Left forelimb (tissue), 1 donor: Measurements from ENCODE around the gene CD300LF.

Experiments
- DNase-seq: peaks from one replicate; pipeline ENCODE4 v3.0.0-alpha.2; 2018; ENCODE audit warnings: low spot score

Gene CD300LF

GRCh38 chr17:74745548-74746177 is 32.9 kb upstream of the CD300LF start:
- no peak for DNase-seq

DNA sequence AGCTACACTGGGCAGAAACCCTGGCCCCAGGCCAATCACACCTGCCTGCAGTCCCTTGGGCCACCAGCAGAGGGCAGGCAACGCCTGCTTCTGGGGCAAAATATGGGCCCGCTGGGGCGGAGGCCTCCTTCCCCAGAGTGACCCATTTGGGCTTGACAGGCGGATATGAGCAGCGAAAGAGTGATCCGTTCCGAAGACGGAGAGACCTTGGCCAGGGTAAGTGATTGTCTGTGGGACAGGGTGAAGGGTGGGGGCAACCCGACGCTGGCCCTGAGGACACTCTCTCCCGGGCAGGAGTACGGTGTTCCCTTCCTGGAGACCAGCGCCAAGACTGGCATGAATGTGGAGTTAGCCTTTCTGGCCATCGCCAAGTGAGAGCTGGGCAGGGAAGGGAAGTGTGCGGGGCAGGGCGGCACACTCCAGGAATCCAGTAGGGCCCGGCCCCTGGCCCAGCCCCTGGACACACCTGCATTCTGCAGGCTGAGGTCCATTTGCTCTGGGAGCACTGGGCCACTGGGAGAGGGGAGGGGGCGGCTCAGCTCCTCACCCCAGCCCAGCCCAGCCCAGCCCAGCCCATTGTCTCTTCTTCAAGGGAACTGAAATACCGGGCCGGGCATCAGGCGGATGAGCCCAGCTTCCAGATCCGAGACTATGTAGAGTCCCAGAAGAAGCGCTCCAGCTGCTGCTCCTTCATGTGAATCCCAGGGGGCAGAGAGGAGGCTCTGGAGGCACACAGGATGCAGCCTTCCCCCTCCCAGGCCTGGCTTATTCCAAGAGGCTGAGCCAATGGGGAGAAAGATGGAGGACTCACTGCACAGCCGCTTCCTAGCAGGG is 32.2 kb upstream of the CD300LF start:
- no peak for DNase-seq

GRCh38 chr17:74744349-74744713 is 31.6 kb upstream of the CD300LF start:
- no peak for DNase-seq

DNA sequence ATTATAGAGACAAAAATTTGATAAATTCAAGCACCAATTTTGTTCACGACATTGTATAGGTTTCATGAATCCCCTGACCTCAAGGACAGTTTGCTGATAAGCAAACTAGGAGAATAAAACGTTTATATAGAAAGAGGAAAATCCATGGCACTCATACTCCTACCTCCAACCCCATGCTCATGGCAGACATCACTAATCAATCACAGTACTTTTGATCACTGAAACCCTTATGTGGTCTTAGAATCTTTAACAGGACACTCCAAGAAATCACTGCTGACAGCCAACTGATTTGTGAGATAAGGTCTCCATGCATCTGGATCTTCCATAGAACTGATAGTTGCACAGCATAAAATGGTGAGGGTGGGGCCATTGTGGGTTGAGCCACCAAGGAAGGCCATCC is 31.0 kb upstream of the CD300LF start:
- no peak for DNase-seq

GRCh38 chr17:74742978-74743545 is 30.3 kb upstream of the CD300LF start:
- no peak for DNase-seq

- no peak for DNase-seq
Measured at GRCh38 chr17:74742153-74742515, 29.4 kb upstream of the CD300LF start.

DNA sequence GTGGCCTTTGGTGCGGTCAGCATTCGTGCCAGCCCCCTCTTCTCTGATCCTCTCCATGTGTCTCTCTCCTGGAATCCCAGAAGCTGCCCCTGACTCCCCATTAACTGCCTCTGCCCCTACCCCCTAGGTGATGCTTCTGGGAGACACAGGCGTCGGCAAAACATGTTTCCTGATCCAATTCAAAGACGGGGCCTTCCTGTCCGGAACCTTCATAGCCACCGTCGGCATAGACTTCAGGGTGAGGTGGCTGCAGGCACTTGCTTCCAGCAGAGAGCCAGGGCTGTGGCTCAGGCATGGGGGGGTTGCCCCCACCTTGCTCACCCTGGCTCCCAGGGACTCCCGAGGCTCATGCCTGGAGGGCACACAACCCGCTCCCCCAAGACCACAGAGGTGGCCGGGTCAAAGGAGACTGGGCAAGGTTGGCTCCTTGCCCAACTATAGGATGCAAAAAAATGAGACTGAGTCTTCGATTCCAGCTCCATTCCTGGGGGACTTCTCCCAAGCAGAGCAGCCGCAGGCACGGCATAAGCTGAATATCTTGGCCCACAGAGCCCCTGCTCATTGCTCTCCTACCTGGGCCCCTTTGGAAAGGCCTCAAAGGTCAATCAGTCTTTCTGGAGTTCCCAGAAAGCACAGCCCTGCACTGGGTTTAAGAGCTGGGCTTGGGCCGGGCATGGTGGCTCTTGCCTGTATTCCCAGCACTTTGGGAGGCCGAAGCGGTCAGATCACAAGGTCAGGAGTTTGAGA is 28.1 kb upstream of the CD300LF start:
- DNase-seq, result no peak

GRCh38 chr17:74740173-74740572 is 27.4 kb upstream of the CD300LF start:
- DNase-seq, result no peak

DNA sequence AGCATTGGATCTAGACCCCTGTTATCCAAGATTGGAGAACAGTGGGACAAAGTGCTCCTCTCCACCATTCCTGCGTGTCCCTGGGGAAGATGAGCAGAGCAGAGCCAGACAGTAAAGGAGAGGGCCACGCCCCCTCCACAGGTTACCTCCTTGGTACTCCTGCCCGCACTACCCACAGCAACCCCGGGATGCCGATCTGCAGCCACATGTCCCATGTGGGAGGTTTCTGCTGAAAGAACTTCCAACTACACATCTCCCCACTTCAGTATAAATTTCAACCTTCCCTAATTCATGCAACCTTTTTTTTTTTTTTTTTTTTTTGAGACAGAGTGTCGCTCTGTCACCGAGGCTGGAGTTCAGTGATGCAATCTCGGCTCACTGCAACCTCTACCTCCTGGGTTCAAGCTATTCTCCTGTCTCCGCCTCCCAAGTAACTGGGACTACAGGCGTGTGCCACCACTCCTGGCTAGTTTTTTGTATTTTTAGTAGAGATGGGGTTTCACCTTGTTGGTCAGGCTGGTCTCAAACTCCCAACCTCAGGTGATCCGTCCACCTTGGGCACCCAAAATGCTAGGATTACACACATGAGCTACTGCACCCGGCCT is 26.6 kb upstream of the CD300LF start:
- no peak for DNase-seq

DNA sequence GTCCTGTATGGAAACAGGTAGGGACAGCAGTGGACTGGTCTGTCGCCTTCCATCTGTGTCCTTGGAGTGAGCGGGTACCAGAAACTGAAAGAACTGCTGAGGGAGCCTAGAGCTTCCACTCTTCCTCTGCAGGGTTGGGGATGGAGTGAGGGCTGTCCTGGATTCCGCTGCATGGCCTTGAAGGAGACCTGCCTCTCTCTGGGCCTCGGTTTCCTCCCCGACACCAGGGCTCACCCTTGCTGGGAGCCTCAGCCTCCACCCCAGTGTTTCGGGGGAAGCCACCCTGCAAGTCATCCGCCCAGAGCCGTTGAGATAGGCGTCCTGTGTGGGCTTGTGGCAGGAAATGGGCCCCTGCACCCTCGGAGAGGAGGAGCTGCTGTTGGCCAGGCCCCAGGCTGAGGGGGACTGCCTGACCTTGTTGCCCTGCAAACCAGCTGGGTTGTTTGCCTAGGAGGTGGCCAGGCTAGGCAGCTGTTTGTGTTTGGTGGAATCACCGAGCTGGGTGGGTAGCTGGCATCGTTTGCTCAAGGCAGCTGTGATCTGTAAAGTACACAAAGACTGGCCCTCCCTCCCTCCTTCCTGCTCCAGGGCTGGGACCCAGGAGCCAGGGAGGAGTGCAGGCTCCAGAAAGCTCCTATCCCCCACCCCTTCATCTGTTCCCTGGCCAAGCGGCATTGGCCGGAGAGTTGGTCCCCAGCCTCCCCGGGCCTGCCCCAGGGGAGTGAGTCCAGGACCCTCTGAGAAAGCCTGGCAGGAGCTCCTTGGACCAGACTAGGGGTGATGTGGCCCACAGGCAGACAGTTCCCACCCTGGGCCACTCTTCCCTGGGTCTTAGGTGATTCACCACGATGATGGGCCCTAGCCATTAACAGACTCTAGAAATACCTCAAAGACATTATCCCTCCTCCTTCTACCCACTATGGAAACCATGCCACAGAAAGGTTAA is 25.6 kb upstream of the CD300LF start:
- no peak for DNase-seq

DNA sequence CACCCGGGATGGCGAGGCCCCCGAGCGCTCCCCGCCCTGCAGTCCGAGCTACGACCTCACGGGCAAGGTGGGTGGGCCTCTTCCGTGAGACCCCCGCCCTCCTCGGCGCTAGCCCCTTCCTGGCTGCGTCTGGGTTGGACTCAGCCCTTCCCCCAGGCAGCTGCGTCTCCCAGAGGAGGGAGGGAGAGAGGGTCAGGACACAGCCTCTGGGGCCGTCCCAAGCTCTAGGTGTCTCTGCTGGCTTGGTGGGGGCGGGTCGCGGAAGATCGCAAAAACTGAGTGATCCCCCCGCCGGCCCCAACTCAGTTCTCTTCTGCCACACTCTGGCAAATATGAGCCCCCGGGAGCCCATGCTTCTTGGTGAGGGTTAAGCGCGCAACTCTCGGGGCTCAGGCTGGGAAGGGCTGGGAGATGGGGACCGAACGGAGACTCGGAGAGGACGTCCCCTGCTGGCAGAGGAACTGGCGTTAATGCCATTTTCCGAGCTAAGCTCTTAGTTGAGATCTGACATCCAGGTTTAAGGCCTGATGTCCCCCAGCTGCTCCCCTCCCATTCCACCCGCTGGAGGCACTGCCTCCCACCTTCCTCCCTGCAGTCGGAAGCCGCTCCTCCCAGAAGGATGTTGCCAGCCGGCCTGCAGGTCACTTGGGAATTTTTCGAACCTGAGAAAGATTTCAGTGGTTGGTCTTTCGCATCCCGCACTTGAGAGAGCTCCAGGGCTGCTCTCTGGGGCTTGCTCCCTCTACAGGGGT is 24.8 kb upstream of the CD300LF start:
- no peak for DNase-seq

- DNase-seq, result no peak
Measured at GRCh38 chr17:74736513-74737298, 24.0 kb upstream of the CD300LF start, which contains the start of gene RAB37. RAB37 (plus strand) TSS chr17:74737256; CDS start chr17:74737273, 17 bp downstream.

DNA sequence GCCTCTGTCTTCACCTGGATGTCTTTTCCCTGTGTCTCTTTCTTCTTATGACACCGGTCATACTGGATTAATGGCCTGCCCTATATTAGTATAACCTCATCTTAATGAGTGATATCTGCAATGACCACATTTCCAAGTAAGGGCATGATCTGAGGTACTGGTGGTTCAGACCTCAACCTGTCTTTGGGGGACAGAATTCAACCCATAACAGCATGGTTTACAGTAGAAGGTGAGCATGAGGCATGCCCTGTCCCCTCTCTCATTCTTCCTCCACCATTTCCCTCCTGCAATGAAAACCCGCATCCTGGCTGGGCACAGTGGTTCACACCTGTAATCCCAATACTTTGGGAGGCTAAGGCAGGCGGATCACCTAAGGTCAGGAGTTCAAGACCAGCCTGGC is 21.5 kb upstream of the CD300LF start:
- DNase-seq, result no peak

GRCh38 chr17:74733365-74734122 is 20.8 kb upstream of the CD300LF start:
- no peak for DNase-seq

GRCh38 chr17:74732042-74732867 is 19.5 kb upstream of the CD300LF start:
- DNase-seq, result no peak

DNA sequence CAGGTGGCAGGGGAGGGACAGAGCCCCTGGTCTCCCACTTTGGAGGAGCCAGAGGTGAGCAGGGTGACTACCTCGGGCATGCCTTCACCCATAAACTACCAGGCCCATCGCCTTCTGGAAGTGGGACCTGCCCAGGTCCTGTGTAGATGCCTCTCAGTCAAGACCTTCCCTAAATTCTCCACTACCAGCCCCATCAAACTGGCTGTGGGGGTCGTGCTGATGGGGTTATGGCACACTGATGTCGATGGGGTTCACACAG is 18.6 kb upstream of the CD300LF start:
- DNase-seq, result no peak

DNA sequence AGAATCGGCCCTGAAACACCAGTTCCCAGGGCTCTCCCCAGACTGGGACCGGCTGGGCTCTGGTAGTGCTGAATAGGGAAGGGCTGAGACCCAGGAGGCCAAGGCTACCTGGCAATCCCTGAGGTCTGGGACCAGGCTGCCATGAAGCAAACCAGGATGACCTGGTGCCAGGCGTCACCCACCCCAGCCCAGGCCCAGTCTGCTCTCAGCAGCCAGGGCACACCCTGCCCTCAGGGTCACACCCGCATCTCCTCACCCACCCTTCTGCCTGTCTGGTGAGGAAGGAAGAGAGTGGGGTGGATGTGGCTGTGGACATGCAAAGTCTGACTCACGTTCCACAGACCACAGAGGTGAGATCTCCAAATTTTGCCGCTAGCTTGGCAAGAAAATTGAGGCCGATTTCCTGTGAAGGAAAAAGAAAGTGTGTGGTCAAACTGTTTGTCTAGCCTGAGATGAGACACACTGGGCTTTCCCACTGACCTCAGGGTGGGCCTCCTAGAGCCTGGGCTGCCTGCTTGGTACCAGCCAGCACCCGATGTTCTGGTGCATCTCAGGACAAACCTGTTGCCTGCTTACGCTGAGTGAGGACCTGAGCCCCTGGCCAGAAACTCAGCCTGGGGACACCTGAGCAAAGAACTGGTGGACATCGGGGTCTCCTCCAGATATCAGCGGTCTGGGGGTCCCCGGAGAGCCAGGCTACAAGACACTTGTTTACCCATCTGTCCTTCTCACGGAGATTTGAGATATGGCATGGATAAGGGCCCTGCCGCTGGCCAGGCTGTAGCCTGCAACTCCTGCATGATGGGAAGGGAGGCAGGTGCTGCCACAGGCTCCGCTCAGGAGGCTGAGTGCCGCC is 18.0 kb upstream of the CD300LF start:
- no peak for DNase-seq
